ENCODE results near the gene PDPK1.
"Not testable (repeated sequence)": the region's sequence is repeated elsewhere in the genome, so short reads cannot be mapped to it uniquely, and the experiment has no call there.

DNA sequence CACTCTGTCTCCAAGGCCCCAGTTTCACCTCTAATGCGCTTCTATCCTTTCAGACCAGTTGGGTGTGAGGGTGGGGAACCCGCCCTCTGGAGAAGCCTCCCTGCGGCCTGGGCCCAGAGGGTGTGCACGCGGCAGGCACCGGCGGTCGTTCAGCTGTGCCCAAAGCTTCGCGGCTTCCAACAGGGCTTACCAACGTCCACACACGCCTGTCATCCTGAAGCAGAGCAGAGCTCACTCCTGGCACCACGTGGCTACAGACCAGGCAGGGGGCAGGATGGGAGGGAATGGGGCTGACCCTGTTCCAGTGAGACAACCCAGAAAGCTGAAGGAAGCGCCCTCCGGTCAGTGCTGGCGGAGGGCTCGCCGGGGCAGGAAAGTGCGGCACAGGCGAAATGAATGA is 81.1 kb downstream of the PDPK1 start:
- TF ChIP-seq, protein P1, sequence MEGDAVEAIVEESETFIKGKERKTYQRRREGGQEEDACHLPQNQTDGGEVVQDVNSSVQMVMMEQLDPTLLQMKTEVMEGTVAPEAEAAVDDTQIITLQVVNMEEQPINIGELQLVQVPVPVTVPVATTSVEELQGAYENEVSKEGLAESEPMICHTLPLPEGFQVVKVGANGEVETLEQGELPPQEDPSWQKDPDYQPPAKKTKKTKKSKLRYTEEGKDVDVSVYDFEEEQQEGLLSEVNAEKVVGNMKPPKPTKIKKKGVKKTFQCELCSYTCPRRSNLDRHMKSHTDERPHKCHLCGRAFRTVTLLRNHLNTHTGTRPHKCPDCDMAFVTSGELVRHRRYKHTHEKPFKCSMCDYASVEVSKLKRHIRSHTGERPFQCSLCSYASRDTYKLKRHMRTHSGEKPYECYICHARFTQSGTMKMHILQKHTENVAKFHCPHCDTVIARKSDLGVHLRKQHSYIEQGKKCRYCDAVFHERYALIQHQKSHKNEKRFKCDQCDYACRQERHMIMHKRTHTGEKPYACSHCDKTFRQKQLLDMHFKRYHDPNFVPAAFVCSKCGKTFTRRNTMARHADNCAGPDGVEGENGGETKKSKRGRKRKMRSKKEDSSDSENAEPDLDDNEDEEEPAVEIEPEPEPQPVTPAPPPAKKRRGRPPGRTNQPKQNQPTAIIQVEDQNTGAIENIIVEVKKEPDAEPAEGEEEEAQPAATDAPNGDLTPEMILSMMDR (conservative IDR thresholded peaks at IDR 0.05 in 1 of 2, IDR thresholded peaks at IDR 0.05 in 1 of 2; ENCODE audit: extremely low read depth in 1 of 2, insufficient read depth in 1 of 2, low read depth in 1 of 2, low read length in 2 of 2), result not testable (repeated sequence)
- not testable (repeated sequence) for TF ChIP-seq EZH2 (IDR thresholded peaks at IDR 0.05; ENCODE audit: borderline replicate concordance, low read length)

Measured in mammary epithelial cell (primary cell).